ENCODE results near the gene PPFIBP2.

Gene PPFIBP2

DNA sequence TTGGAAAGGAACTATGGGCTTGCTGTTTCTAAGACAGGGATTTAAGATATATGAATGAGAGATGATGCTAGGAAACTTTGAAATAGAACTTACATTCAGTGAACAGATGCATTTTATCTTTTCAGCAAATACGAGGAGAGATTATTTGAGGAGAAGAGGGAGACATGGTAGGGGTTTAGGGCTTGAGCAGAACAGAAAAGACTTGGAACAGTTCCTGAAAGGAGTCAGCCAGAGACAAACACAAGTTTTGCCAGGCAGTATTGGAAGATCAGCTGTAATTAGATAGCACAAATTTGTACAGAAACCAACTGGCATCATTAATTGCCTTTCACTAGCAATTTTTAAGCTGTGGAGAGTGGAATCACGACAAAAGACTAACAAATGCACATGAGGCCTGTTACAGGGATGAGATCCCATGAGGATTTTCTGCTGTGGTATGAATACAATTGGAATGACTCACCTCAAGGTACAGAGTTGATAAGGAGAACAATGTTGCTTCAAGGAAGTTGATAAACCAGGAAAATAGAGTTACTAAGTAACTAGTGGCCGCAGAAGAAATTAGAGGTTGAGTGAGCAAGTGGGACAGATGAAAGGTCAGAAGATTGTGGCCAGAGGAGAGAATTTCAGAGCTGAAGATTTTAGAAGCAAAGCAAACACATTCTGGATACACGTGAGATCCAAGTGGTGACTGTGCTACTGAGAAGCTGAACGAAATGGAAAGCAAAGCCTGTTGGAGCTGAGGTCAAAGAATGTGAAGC is 91.6 kb downstream of the PPFIBP2 start:
- no peak for DNase-seq

- DNase-seq: no peak
Measured at GRCh38 chr11:7606496-7606895, 92.7 kb downstream of the PPFIBP2 start.

- no peak for DNase-seq
Measured at GRCh38 chr11:7609015-7609414, 95.2 kb downstream of the PPFIBP2 start.

DNA sequence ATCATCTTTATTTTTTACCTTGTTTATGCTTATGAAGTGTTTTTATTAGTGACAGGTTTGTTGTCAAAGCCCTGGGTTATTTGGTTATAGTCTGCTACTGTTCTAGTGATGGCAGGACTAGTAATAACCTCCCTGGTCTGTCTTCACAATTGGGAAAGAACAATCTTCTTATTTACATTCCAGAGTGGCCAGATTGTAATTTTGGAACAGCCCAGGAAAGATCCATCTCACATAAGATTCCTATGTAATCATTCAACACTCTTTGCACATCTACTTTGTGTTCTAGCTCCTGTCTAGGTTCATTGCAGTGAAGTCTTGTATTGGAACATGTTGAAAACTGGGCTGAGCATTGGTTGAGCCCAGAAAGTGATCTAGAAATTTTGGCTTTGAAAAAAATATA is 95.7 kb downstream of the PPFIBP2 start:
- no peak for DNase-seq

- DNase-seq: no peak
Measured at GRCh38 chr11:7610393-7610792, 96.6 kb downstream of the PPFIBP2 start.

GRCh38 chr11:7611411-7611810 is 97.6 kb downstream of the PPFIBP2 start:
- DNase-seq: no peak

DNA sequence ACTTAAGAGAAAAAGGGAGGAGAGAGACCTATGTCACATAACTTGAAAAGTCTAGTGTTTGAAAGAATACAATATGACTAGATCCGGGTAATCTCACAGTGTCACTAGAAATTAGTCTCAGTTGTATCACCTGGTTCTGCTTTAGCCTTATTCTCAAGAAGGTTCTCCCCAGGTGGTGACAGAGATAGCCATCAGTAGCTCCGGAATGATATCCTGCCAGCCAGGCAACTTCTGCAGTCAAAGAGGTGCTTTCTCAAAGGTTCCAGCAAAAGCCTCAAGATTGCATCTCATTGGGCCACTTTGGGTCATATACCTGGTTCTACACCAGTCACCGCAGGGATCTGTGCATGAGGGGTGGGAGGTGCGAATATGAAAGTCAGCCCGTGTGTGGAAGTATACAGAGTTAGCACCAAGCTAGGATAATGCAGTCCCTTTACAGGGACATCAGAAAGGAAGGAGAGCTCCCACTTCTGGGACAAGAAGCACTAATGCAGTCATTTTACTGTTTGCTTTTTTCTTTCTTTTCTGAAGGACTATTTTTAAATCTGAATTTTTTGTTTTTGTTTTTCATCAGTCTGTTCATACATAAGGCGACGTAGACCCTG is 98.4 kb downstream of the PPFIBP2 start:
- DNase-seq: no peak

DNA sequence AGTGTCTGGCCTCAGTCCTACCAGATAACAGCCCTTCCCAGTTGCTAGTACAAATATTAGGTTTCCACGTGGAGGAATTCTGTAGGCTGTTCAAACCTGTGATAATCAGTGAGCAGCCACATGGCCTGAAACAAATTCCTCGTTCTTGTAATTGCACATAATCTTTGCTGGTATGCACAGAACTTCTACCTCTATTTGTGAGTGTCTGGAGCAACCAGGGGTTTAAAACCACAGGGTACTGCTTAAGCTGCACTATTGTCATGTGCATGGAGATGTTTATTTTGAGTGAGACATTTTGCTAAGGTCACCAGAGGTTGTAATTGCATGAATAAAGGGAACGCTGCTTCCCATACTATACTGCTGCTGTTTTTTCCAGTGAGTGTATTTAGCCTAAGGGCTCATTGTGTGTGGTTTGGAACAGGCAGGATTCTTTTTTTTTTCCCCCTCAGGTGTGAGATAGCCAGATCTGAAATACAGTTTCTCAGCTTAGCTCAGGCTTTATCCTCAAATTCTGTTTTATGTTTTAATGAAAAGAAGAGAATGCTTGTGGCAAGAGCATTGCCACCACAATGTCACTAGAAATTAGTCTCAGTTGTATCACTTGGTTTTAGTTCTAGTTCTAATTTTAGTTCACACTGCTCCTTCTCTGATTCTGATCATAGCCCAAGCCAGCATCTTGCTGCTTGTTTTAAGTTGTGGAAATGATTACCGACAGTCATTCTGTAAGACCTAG is 99.0 kb downstream of the PPFIBP2 start:
- DNase-seq: no peak

DNA sequence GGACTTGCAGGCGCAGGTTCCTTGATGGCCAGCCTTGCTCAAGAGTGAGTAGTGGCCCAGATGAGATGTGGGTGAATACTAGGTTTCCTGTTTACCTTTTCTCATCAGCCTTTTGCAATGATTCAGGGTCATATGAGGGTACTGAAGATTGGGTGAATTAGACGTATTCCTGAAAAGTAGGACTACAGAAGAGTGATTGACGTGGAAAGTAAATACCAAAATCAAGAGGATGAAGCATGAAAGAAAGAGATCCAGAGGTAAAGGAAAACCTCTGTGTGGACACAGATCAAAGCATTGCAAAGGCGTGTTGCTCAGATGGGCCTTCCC is 99.6 kb downstream of the PPFIBP2 start:
- DNase-seq: no peak

DNA sequence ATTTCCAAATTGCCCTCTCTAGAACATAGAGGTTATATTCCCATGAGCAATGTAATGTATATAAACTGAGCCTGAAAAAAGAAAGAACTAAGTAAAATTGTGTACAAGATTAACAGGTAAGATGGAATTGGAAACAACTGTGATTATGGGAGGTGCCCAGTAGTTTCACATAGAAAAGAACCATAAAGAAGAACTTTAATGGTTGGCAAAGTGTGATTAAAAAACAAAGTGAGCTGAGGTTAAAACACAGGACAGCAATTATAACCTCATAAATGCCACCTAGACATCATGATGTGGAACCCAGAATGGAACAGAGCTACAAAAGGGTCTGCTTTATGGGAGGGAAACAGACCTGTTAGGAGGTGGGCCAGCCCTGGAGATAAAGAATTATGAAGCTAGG is 100.9 kb downstream of the PPFIBP2 start:
- DNase-seq: no peak

GRCh38 chr11:7617032-7617431 is 103.2 kb downstream of the PPFIBP2 start:
- no peak for DNase-seq

DNA sequence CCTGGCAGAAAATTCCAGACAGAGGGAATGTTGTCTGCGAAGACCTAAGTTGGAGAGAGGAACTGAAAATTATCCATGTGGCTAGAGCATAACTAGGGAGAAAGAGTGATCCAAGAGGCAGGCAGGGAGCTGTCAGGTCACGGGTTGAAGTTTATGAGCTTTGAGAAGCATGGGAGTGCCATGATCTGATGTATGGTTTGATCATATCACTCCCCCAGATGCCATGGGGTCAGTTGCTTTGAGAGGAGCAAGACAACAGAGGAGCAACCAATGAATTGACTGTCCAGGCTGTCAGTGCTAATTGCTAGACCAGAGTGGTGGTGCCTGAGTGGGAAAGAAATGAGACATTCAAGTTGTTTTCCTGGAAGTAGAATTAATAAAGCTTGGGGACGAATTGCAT is 105.5 kb downstream of the PPFIBP2 start:
- DNase-seq: no peak

DNA sequence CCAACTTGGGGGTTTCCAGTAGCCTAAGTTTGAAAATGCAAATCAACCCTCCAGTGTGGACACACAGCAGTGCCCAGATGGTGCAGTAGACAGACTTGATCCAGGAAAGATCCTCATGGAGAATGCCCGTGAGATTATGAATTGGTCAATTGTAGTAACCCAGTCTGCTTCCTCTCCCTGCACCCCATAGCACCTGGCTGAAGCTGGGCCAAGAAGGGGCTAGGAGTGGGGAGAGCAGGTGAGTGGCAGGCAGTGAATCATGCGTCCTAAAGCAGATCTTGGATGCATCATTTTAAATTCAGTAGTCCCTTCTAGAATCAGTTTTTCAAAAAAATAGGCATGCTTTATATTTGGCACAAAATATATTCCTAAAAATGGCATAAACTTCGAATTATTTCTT is 107.3 kb downstream of the PPFIBP2 start:
- DNase-seq: no peak

GRCh38 chr11:7621554-7621953 is 107.8 kb downstream of the PPFIBP2 start:
- DNase-seq: no peak

- no peak for DNase-seq
Measured at GRCh38 chr11:7622721-7623120, 108.9 kb downstream of the PPFIBP2 start.

GRCh38 chr11:7628660-7629059 is 114.9 kb downstream of the PPFIBP2 start:
- DNase-seq: no peak

DNA sequence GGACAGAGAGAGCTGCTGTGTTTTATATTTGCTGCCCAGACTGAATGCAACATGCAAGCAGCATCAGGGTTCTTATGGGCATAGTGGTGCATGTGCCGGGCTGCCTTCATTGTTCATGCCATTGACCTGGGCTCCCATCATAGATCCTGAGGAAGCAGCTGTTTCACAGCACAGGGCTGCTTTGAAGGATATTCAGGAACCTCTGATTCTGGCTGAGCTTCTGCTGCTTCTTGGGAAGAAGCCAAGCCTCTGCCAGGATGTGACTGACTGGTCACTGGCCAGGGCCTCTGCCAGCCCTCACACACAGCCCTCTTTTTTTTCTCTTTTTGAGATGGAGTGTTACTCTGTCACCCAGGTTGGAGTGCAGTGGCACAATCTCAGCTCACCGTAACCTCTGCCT is 116.2 kb downstream of the PPFIBP2 start:
- no peak for DNase-seq

GRCh38 chr11:7632211-7632610 is 118.4 kb downstream of the PPFIBP2 start:
- DNase-seq: no peak

- DNase-seq: no peak
Measured at GRCh38 chr11:7635137-7635536, 121.3 kb downstream of the PPFIBP2 start.

- no peak for DNase-seq
Measured at GRCh38 chr11:7635708-7636107, 121.9 kb downstream of the PPFIBP2 start.

- no peak for DNase-seq
Measured at GRCh38 chr11:7636350-7636749, 122.6 kb downstream of the PPFIBP2 start.

DNA sequence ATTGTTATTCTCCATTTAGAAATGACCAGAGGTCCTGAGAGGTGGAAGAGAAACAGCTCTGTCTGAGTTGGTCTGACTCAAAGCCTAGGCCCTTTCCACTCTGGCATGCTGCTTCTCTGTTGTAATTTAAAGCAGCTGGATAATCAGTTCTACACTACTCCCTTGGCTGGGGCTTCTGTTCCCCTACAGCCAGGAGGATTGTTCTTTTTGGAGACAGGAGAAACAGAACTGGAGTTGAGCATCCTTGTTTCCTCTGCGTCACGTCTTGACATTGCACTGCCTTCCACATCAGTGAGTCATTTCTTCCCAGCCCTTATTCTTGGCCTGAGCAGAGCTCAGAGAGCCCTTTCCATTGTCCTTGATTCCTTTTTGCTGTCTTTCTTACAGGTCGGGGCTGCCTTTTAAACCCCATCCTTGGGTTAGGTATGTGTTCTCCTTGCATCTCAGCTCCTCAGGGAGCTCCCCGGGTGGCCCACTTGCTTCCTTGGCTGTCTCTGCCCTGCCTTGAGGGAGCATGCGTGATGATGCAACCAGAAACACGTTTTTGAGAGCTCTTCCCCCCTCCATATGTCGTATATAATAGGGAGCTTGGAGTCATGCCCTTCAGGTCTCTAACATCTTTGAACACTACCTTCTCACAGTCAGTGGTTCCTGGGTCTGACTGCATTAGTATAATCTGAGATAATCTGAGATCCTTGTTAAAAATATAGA is 123.8 kb downstream of the PPFIBP2 start:
- DNase-seq: no peak
